Measurements from ENCODE around the gene SSBP2. TPM values are rescaled to one million over a fixed set of nuclear protein-coding genes. Genes with fewer than 3 reads are reported as not detected.
A peak's percentile ranks its signal among the peaks of the same experiment; 100 is the strongest.

SSBP2 gene
- polyA plus RNA-seq, 1 experiment: 74.3 TPM

GRCh38 chr5:81753429-81753828 is 2.5 kb upstream of the SSBP2 start:
- Histone ChIP-seq H3K9me3 (ENCODE audit: control insufficient read depth, insufficient read depth, low read length) (no peaks in the 10 kb centered on the region), H3K4me3 (ENCODE audit: low read depth, low read length) (no peak overlapping the region), H3K27me3 (ENCODE audit: control insufficient read depth, insufficient read depth, low read length) (no peaks in the 10 kb centered on the region), H3K27ac (ENCODE audit: low read depth, low read length) (no peak overlapping the region)
- ChIA-PET POLR2A (no interaction called here), CTCF (interaction anchor here (0.8 kb wide), 1 partner anchor 412 kb away, joined by 3 read pairs; no protein-coding TSS in a partner anchor)
- DNase-seq (ENCODE audit: low read depth, low spot score): no peak
- no peak for TF ChIP-seq CTCF (IDR thresholded peaks at IDR 0.05; ENCODE audit: low read depth, low read length)

GRCh38 chr5:81752644-81752963 is 1.7 kb upstream of the SSBP2 start:
- Histone ChIP-seq H3K9me3 (ENCODE audit: control insufficient read depth, insufficient read depth, low read length) (no peaks in the 10 kb centered on the region), H3K4me3 (ENCODE audit: low read depth, low read length) (no peak overlapping the region), H3K27ac (ENCODE audit: low read depth, low read length) (no peak overlapping the region), H3K27me3 (ENCODE audit: control insufficient read depth, insufficient read depth, low read length) (no peaks in the 10 kb centered on the region)
- POLR2A ChIA-PET: interaction anchor here (0.8 kb wide), 1 partner anchor 16 kb away, joined by 3 read pairs; no protein-coding TSS in a partner anchor
- TF ChIP-seq CTCF (IDR thresholded peaks at IDR 0.05; ENCODE audit: low read depth, low read length): no peak
- CTCF ChIA-PET: no interaction called here
- DNase-seq (ENCODE audit: low read depth, low spot score): no peak

- H3K9me3 ChIP-seq (ENCODE audit: control insufficient read depth, insufficient read depth, low read length): no peaks in the 10 kb centered on the region
- ChIA-PET CTCF (interaction anchor here (1.0 to 2.3 kb wide), 4 partner anchors 35 to 416 kb away, joined by 3 to 7 read pairs (median 5); no protein-coding TSS in a partner anchor), POLR2A (interaction anchor here (0.6 to 3.0 kb wide), 15 partner anchors 17 to 526 kb away, joined by 3 to 199 read pairs (median 3); partner anchors contain the start of genes RPS23 and ZCCHC9)
- H3K27me3 ChIP-seq (ENCODE audit: control insufficient read depth, insufficient read depth, low read length): no peaks in the 10 kb centered on the region
- DNase-seq (ENCODE audit: low read depth, low spot score): no peak
- H3K4me3 ChIP-seq (ENCODE audit: low read depth, low read length): peak overlapping the region; percentile 55
- TF ChIP-seq CTCF (IDR thresholded peaks at IDR 0.05; ENCODE audit: low read depth, low read length): no peak
- peak overlapping the region; percentile 93 for H3K27ac ChIP-seq (ENCODE audit: low read depth, low read length)
These were observed 1.1 kb upstream of the SSBP2 start for GRCh38 chr5:81751836-81752643.

GRCh38 chr5:81750308-81751008 is 439 bp downstream of the SSBP2 start:
- no peak for DNase-seq (ENCODE audit: low read depth, low spot score)
- Histone ChIP-seq H3K27ac (ENCODE audit: low read depth, low read length) (peak overlapping the region; percentile 62), H3K4me3 (ENCODE audit: low read depth, low read length) (peak overlapping the region; percentile 86), H3K27me3 (ENCODE audit: control insufficient read depth, insufficient read depth, low read length) (no peaks in the 10 kb centered on the region), H3K9me3 (ENCODE audit: control insufficient read depth, insufficient read depth, low read length) (no peaks in the 10 kb centered on the region)
- CTCF ChIA-PET: interaction anchor here (0.6 to 2.3 kb wide), 8 partner anchors 37 to 417 kb away, joined by 3 to 9 read pairs (median 5); no protein-coding TSS in a partner anchor
- POLR2A ChIA-PET: interaction anchor here (0.7 to 3.0 kb wide), 18 partner anchors 19 to 589 kb away, joined by 3 to 199 read pairs (median 4); no protein-coding TSS in a partner anchor
- TF ChIP-seq CTCF (IDR thresholded peaks at IDR 0.05; ENCODE audit: low read depth, low read length): no peak
